ENCODE data around the gene ARAP3. TPM values are rescaled to one million over a fixed set of nuclear protein-coding genes. Genes with fewer than 3 reads are reported as not detected.
"Not testable (repeated sequence)": the region's sequence is repeated elsewhere in the genome, so short reads cannot be mapped to it uniquely, and the experiment has no call there.

Gene ARAP3
- polyA plus RNA-seq, 1 donor: 13.0 TPM

- no peak for DNase-seq (ENCODE audit: low read depth)
These were observed 63.8 kb downstream of the ARAP3 start for GRCh38 chr5:141618030-141618803.

GRCh38 chr5:141617682-141618029 lies 64.4 kb downstream of the ARAP3 start:
- DNase-seq (ENCODE audit: low read depth): no peak

GRCh38 chr5:141617128-141617527 lies 64.9 kb downstream of the ARAP3 start:
- DNase-seq (ENCODE audit: low read depth): no peak

- DNase-seq (ENCODE audit: low read depth): no peak
These were observed 65.9 kb downstream of the ARAP3 start for GRCh38 chr5:141615991-141616720.

- no peak for DNase-seq (ENCODE audit: low read depth)
These were observed 68.7 kb downstream of the ARAP3 start for GRCh38 chr5:141613344-141613743.

- no peak for DNase-seq (ENCODE audit: low read depth)
These were observed 70.7 kb downstream of the ARAP3 start for GRCh38 chr5:141611289-141611688.

- not testable (repeated sequence) for DNase-seq (ENCODE audit: low read depth)
These were observed 72.1 kb downstream of the ARAP3 start for GRCh38 chr5:141609921-141610320.

GRCh38 chr5:141609044-141609443 lies 73.0 kb downstream of the ARAP3 start:
- DNase-seq (ENCODE audit: low read depth): no peak

- no peak for DNase-seq (ENCODE audit: low read depth)
These were observed 73.5 kb downstream of the ARAP3 start for GRCh38 chr5:141608557-141608956.

GRCh38 chr5:141608046-141608445 lies 74.0 kb downstream of the ARAP3 start:
- no peak for DNase-seq (ENCODE audit: low read depth)

- no peak for DNase-seq (ENCODE audit: low read depth)
These were observed 76.3 kb downstream of the ARAP3 start for GRCh38 chr5:141605523-141606277.

- DNase-seq (ENCODE audit: low read depth): peak; percentile 43
These were observed 77.9 kb downstream of the ARAP3 start for GRCh38 chr5:141603923-141604717.

Other genes starting within 250 kb of the ARAP3 start
- 83.8 TPM for gene PCDHGC3, start 206.3 kb downstream of the ARAP3 start, polyA plus RNA-seq (ENCODE audit: insufficient read length)
- gene PCDHGC4, start 197.2 kb downstream of the ARAP3 start, polyA plus RNA-seq (ENCODE audit: insufficient read length): 1.8 TPM
- 0.78 TPM for gene PCDHGC5, start 193.1 kb downstream of the ARAP3 start, polyA plus RNA-seq (ENCODE audit: insufficient read length)
- gene DIAPH1, start 63.2 kb downstream of the ARAP3 start, polyA plus RNA-seq (ENCODE audit: insufficient read length): 20.1 TPM
- 47.7 TPM for gene HDAC3, start 45.4 kb downstream of the ARAP3 start, polyA plus RNA-seq (ENCODE audit: insufficient read length)
- 0.15 TPM for gene RELL2, start 45.2 kb downstream of the ARAP3 start, polyA plus RNA-seq (ENCODE audit: insufficient read length)
- 6.5 TPM for gene FCHSD1, start 30.8 kb downstream of the ARAP3 start, polyA plus RNA-seq (ENCODE audit: insufficient read length)
- 13.6 TPM for gene PCDH1, start 196.2 kb upstream of the ARAP3 start, polyA plus RNA-seq (ENCODE audit: insufficient read length)
- 97.7 TPM for gene DELE1, start 241.6 kb upstream of the ARAP3 start, polyA plus RNA-seq (ENCODE audit: insufficient read length)